ENCODE results near the gene CAPS. TPM values are rescaled to one million over a fixed set of nuclear protein-coding genes. Genes with fewer than 3 reads are reported as not detected.

Gene CAPS
- total RNA-seq, 2 donors from 2014 or later: 18.7 to 38.6 TPM

GRCh38 chr19:5927441-5927821 lies 13.4 kb downstream of the CAPS start:
- WGBS, 2 donors: 87% methylated on average over 8 of the region's 8 CpGs
- TF ChIP-seq CTCF (IDR thresholded peaks at IDR 0.05): no peak
- no peak for TF ChIP-seq POLR2A (IDR thresholded peaks at IDR 0.05)
- peaks cover 13 to 53% of the 10 kb centered on the region in 2 donors for H3K36me3 ChIP-seq (replicated peaks in 1 of 2; ENCODE audit: insufficient read depth in 1 of 2, low read depth in 2 of 2)
- H3K4me3 ChIP-seq: no peak overlapping the region
- no peaks in the 10 kb centered on the region for H3K9me3 ChIP-seq
- ATAC-seq (no peak), DNase-seq (no peak)
- no peak overlapping the region for H3K27ac ChIP-seq
- H3K4me1 ChIP-seq: no peaks in the 10 kb centered on the region
- intact Hi-C loops (cut with DNase I): no loop called here
- H3K27me3 ChIP-seq: no peaks in the 10 kb centered on the region

- Histone ChIP-seq H3K9me3 (no peaks in the 10 kb centered on the region), H3K27me3 (no peaks in the 10 kb centered on the region), H3K4me3 (no peak overlapping the region), H3K27ac (no peak overlapping the region), H3K36me3 (replicated peaks in 1 of 2; ENCODE audit: insufficient read depth in 1 of 2, low read depth in 2 of 2) (peaks cover 13 to 45% of the 10 kb centered on the region in 2 donors), H3K4me1 (peaks cover 4% of the 10 kb centered on the region)
- TF ChIP-seq POLR2A (IDR thresholded peaks at IDR 0.05) (no peak), CTCF (IDR thresholded peaks at IDR 0.05) (no peak)
- 85 to 94% methylated on average over 9 to 13 of the region's 13 CpGs for WGBS, 2 donors
- DNase-seq (no peak), ATAC-seq (no peak)
- intact Hi-C loops (cut with DNase I): no loop called here
These were observed 15.1 kb downstream of the CAPS start for GRCh38 chr19:5929179-5929578.

- ATAC-seq: no peak
- WGBS, 2 donors: 87 to 91% methylated on average over 11 to 14 of the region's 14 CpGs
- Histone ChIP-seq H3K4me1 (peaks cover 4% of the 10 kb centered on the region), H3K27ac (no peak overlapping the region), H3K36me3 (replicated peaks in 1 of 2; ENCODE audit: insufficient read depth in 1 of 2, low read depth in 2 of 2) (peaks cover 9 to 41% of the 10 kb centered on the region in 2 donors), H3K27me3 (no peaks in the 10 kb centered on the region), H3K9me3 (no peaks in the 10 kb centered on the region), H3K4me3 (no peak overlapping the region)
- intact Hi-C loops (cut with DNase I): no loop called here
- DNase-seq: no peak
- TF ChIP-seq CTCF (IDR thresholded peaks at IDR 0.05) (no peak), POLR2A (IDR thresholded peaks at IDR 0.05) (no peak)
These were observed 15.6 kb downstream of the CAPS start for GRCh38 chr19:5929625-5930024.

GRCh38 chr19:5931251-5931650 lies 17.2 kb downstream of the CAPS start:
- Histone ChIP-seq H3K4me1 (peaks cover 11% of the 10 kb centered on the region), H3K9me3 (no peaks in the 10 kb centered on the region), H3K27ac (no peak overlapping the region), H3K4me3 (no peak overlapping the region), H3K36me3 (replicated peaks in 1 of 2; ENCODE audit: insufficient read depth in 1 of 2, low read depth in 2 of 2) (peaks cover 6 to 31% of the 10 kb centered on the region in 2 donors), H3K27me3 (no peaks in the 10 kb centered on the region)
- TF ChIP-seq POLR2A (IDR thresholded peaks at IDR 0.05) (no peak), CTCF (IDR thresholded peaks at IDR 0.05) (no peak)
- WGBS, 2 donors: 80 to 85% methylated on average over 5 to 11 of the region's 11 CpGs
- DNase-seq: no peak
- intact Hi-C loops (cut with DNase I): no loop called here
- no peak for ATAC-seq

GRCh38 chr19:5932146-5932545 lies 18.1 kb downstream of the CAPS start:
- WGBS, 2 donors: 91 to 93% methylated on average over 5 to 17 of the region's 18 CpGs
- DNase-seq (no peak), ATAC-seq (no peak)
- H3K4me3 ChIP-seq: no peak overlapping the region
- intact Hi-C loops (cut with DNase I): no loop called here
- no peaks in the 10 kb centered on the region for H3K9me3 ChIP-seq
- no peaks in the 10 kb centered on the region for H3K27me3 ChIP-seq
- peaks cover 6 to 31% of the 10 kb centered on the region in 2 donors for H3K36me3 ChIP-seq (replicated peaks in 1 of 2; ENCODE audit: insufficient read depth in 1 of 2, low read depth in 2 of 2)
- H3K27ac ChIP-seq: no peak overlapping the region
- TF ChIP-seq CTCF (IDR thresholded peaks at IDR 0.05): no peak
- no peak for TF ChIP-seq POLR2A (IDR thresholded peaks at IDR 0.05)
- peaks cover 18% of the 10 kb centered on the region for H3K4me1 ChIP-seq

All from body of pancreas (tissue), 4 donors.